Neutrophil (primary cell): Measurements from ENCODE around the gene HINFP.

Experiments used
- H3K27ac ChIP-seq: fragments of 200-600 bp; sonication (generic); 2 replicates; pipeline ENCODE4 v1.5.1; 2016; ENCODE audit warnings: mild to moderate bottlenecking, moderate library complexity
- H3K27me3 ChIP-seq: fragments of 200-600 bp; sonication (generic); 2 replicates; pipeline ENCODE4 v1.6.0; 2016; ENCODE audit warnings: mild to moderate bottlenecking
- H3K36me3 ChIP-seq: fragments of 200-600 bp; sonication (generic); 2 replicates; pipeline ENCODE4 v1.5.1; 2017
- H3K4me1 ChIP-seq, 2 experiments: fragments of 200-600 bp in 1 of 2; sonication (generic) in 1 of 2; 1 replicate in 1 of 2; 2 replicates in 1 of 2; pipeline versions ENCODE4 v1.5.1 to v1.6.1; 2013 to 2016; ENCODE audit warnings: low read depth in 1 of 2, low read length in 1 of 2, mild to moderate bottlenecking in 1 of 2, moderate library complexity in 1 of 2; ENCODE audit not compliant: control insufficient read depth in 1 of 2, insufficient read depth in 1 of 2
- H3K4me3 ChIP-seq, 2 experiments: fragments of 200-600 bp in 1 of 2; sonication (generic) in 1 of 2; 1 replicate in 1 of 2; 2 replicates in 1 of 2; pipeline ENCODE4 v1.5.1; 2013 to 2016; ENCODE audit warnings: low read depth in 1 of 2, low read length in 1 of 2, mild to moderate bottlenecking in 1 of 2, moderate library complexity in 1 of 2
- H3K9me3 ChIP-seq: fragments of 200-600 bp; sonication (generic); 2 replicates; pipeline ENCODE4 v1.5.1; 2016
- TF ChIP-seq, protein P1 (sequence below): fragments of 200-600 bp; sonication (generic); IDR thresholded peaks from 2 replicates; pipeline ENCODE4 v1.5.1; 2016; ENCODE audit warnings: antibody characterized with exemption

The HINFP gene

DNA sequence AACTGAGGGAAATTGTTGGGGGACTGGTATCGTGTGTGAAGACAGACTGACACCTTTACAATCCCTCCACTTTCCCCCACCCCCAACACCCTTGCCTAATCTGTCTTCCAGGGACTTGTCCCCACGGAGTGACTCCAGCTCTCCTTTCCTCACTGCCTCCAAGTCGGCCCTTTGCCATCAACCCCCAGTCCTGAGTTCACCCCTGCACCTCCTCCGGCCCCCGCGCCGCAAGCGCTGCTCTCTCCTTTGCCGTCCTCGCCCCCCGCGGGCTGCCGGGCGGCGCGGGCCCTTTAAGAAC is 27.3 kb downstream of the HINFP start:
- TF ChIP-seq, protein P1, sequence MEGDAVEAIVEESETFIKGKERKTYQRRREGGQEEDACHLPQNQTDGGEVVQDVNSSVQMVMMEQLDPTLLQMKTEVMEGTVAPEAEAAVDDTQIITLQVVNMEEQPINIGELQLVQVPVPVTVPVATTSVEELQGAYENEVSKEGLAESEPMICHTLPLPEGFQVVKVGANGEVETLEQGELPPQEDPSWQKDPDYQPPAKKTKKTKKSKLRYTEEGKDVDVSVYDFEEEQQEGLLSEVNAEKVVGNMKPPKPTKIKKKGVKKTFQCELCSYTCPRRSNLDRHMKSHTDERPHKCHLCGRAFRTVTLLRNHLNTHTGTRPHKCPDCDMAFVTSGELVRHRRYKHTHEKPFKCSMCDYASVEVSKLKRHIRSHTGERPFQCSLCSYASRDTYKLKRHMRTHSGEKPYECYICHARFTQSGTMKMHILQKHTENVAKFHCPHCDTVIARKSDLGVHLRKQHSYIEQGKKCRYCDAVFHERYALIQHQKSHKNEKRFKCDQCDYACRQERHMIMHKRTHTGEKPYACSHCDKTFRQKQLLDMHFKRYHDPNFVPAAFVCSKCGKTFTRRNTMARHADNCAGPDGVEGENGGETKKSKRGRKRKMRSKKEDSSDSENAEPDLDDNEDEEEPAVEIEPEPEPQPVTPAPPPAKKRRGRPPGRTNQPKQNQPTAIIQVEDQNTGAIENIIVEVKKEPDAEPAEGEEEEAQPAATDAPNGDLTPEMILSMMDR: no peak
- Histone ChIP-seq H3K27ac (no peak overlapping the region), H3K36me3 (no peaks in the 10 kb centered on the region), H3K4me3 (peak overlapping the region; percentile 52 to 62), H3K9me3 (no peaks in the 10 kb centered on the region), H3K27me3 (peaks cover 87% of the 10 kb centered on the region), H3K4me1 (peaks cover 10 to 21% of the 10 kb centered on the region in 2 experiments)

DNA sequence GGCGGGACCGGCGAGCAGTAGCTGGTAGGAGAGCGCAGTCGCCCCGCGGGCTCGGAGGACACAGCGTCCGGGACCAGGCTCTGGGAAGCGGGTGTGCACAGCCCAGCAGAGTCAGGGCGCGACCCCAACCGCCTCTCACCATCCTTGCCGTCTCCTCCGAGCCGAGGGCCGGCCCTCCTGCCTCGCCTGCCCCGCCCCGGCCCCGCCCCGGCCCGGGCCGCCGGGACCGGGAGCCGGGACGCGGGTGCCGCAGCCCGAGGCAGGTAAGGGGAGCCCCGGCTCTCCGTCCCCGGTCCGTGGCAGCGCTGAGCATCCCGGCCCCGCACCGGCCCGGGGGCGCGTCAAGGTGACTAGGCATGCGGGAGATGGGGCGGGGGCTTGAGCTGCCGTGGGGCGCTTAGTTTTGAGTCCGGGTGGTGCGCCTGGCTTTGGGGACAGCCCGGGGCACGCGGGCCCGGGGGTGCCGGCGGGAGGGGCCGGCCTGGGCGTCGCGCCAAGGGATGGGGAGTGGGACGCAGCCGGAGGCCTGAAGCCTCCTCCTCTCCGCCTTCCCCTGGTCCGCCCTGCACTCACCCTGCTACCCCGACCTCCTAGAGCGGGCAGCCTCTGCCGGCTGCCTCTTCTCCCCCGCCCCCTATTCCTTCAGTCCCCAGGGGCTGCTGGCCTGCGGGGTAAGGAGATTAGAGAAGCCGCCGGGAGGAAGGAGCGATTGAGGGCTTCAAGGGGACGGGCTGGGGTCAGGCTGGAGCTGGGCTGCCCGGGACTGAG is 27.8 kb downstream of the HINFP start, which contains the start of gene ABCG4:
ABCG4 (plus strand) TSS at position 35 of the 768 bp plus-strand sequence. CDS start 914 bp downstream, outside the sequence.
- H3K27ac ChIP-seq: no peak within 1 kb of the TSS
- TF ChIP-seq, protein P1: no peak
- no peaks in the 10 kb centered on the region for H3K36me3 ChIP-seq
- H3K4me3 ChIP-seq: peak within 1 kb of the TSS; percentile 52 to 62
- H3K27me3 ChIP-seq: peaks cover 92% of the 10 kb centered on the region
- no peaks in the 10 kb centered on the region for H3K9me3 ChIP-seq
- H3K4me1 ChIP-seq: peaks cover 10 to 21% of the 10 kb centered on the region in 2 experiments

DNA sequence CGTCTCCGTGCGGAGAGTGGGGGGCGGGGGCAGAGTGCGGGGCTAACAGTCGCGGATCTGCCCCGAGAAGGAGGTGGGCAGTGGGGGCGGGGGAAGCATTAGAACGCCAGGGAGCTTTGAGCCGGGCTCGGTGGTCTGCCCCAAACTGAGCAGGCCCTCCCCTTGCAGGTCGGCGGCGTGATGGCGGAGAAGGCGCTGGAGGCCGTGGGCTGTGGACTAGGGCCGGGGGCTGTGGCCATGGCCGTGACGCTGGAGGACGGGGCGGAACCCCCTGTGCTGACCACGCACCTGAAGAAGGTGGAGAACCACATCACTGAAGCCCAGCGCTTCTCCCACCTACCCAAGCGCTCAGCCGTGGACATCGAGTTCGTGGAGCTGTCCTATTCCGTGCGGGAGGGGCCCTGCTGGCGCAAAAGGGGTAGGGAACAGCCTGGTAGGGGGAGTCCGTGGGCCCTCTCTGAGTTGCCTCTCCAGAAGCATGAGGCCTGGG is 28.5 kb downstream of the HINFP start:
- TF ChIP-seq, protein P1: no peak
- H3K4me3 ChIP-seq: peak overlapping the region in 1 of 2 experiments; percentile 62
- peaks cover 10 to 19% of the 10 kb centered on the region in 2 experiments for H3K4me1 ChIP-seq
- H3K27ac ChIP-seq: no peak overlapping the region
- H3K9me3 ChIP-seq: no peaks in the 10 kb centered on the region
- no peaks in the 10 kb centered on the region for H3K36me3 ChIP-seq
- H3K27me3 ChIP-seq: peaks cover 98% of the 10 kb centered on the region

DNA sequence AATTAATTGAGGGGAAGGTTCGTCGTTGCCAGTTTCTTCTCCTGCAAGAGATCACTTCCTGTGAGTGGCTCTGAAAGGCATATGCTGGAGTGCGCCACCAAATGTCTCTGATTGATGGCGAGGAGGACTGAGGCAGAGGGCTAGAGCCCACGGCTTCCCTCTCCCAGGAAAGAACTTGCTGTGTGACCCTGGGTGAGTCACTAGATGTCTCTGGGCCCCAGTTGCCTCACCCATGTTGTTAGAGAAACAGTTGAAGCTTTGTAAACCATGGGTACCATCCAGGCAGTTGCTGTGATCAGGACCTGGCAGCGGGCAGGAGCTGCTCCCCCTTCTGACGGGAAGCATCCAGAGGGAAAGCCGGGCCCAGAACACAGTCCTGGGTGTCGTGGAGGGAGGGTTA is 30.7 kb downstream of the HINFP start:
- H3K27me3 ChIP-seq: peaks cover 100% of the 10 kb centered on the region
- TF ChIP-seq, protein P1: no peak
- peaks cover 10 to 15% of the 10 kb centered on the region in 2 experiments for H3K4me1 ChIP-seq
- no peaks in the 10 kb centered on the region for H3K36me3 ChIP-seq
- no peaks in the 10 kb centered on the region for H3K9me3 ChIP-seq
- no peak overlapping the region for H3K4me3 ChIP-seq
- H3K27ac ChIP-seq: no peak overlapping the region

DNA sequence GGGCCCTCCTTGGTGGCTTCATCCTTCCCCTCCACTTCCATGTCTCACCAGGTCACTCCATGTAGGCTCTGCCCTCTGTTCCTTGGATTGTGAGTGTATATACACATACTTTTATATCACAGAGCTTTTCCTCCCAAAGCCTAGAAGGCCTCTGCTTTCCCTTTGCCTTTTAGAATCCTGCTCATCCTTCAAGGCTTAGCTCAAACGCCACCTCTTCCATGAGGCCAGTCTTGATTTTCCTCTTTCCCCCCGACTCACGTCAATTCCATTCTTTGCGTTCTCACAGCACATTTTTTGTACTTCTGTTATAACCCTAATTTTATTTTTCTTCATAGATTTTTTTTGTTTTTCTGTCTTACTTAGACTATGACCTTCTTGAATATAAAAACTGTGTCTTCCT is 31.2 kb downstream of the HINFP start:
- Histone ChIP-seq H3K9me3 (no peaks in the 10 kb centered on the region), H3K4me1 (peaks cover 10 to 15% of the 10 kb centered on the region in 2 experiments), H3K27ac (no peak overlapping the region), H3K27me3 (peaks cover 97% of the 10 kb centered on the region), H3K4me3 (no peak overlapping the region), H3K36me3 (no peaks in the 10 kb centered on the region)
- TF ChIP-seq, protein P1: no peak
